ENCODE results near the gene ANKS1B.

Gene ANKS1B

GRCh38 chr12:99960311-99960710, 24.4 kb downstream of the ANKS1B start:
- no peak for DNase-seq (ENCODE audit: low read depth)

DNA sequence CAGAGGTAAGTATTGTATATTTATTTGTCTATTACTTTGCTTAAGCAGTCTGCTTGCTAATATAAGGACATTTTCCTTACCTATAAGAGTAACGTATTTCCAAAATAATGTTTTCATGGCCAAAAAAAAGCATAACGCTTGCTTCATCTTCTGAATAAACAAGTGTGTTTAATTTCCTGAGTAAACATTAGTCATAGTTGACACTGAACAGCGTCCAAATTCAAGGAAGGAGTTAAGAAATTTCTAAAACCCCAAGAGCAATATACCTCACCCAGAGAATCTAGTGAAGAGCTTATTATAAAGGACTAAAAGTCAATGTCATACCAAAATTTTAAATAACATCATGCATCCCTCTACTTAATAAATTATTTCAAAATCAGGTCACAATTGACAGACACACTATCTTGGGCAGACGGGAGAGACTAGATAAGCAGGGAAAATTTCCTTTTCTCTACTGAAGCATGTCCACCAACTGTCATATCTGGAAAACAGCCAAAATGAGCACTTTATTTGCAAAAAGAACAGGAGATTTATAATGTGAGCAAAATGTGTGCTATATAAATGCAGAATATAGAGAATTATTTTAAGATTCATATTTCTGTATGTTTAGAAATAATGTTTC, 25.1 kb downstream of the ANKS1B start:
- no peak for DNase-seq (ENCODE audit: low read depth)

- DNase-seq (ENCODE audit: low read depth), result no peak
Measured at GRCh38 chr12:99957866-99958466, 26.8 kb downstream of the ANKS1B start.

- DNase-seq (ENCODE audit: low read depth), result no peak
Measured at GRCh38 chr12:99954724-99955123, 30.0 kb downstream of the ANKS1B start.

GRCh38 chr12:99948370-99948769, 36.4 kb downstream of the ANKS1B start:
- DNase-seq (ENCODE audit: low read depth), result no peak

DNA sequence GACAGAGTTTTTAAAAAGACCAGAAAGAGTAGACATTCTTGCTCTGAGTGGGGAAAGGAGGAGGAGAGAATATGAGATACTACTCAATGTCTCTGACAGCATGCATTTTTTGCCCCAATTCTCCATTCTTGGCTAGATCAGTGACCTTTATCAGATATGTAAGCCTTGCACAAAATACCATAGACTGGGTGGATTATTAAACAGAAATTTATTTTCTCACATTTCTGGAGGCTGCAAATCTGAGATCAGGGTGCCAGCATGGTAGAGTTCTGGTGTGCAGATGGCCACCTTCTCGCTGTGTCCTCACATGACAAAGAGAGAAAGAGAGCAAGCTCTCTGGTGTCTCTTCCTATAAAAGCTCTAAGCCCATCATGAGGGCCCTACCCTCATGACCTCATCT, 38.6 kb downstream of the ANKS1B start:
- DNase-seq (ENCODE audit: low read depth), result no peak

DNA sequence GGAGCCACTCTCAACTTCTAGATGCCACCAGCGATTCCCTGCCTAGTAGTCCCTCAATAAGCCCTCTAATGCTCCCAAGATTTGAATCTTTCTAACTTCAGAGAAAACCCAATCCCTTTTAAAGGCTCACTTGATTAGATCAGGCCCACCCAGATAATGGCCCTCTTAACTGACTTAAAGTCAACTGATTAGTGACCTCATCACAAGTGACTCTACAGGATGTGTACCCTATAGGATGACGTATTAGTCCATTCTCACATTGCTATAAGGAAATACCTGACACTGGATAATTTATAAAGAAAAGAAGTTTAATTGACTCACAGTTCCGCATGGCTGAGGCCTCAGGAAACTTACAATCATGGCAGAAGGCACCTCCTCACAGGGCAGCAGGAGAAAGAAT, 49.1 kb downstream of the ANKS1B start:
- no peak for DNase-seq (ENCODE audit: low read depth)

DNA sequence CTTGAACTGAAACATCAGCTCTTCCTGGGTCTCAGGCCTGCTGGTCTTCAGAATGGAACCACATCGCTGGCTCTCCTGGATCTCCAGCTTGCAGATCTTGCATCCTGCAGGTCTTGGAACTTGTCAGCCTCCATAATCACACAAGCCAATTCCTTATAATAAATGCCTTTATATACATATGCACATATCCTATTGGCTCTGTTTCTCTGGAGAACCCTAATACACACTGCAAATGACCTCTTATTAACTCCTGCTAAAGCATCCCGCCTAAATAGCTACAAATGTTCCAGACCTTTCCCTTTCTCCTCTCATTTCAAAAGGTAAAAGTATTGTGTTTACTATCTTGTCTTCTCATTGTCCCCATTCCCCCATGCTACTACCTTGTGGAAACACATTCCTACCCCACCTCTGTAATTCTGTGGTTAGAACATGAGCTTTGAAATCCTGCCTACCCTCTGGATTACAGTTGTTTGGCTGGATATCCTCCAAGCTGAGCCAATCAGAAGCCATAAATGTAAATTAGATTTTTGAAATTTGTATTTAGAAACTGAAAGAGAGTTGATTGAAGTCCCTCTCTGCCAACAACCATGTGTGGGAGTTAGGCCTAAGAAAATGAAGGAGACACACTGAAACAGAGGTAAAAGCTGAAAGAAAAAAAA, 58.1 kb downstream of the ANKS1B start:
- DNase-seq (ENCODE audit: low read depth), result no peak

DNA sequence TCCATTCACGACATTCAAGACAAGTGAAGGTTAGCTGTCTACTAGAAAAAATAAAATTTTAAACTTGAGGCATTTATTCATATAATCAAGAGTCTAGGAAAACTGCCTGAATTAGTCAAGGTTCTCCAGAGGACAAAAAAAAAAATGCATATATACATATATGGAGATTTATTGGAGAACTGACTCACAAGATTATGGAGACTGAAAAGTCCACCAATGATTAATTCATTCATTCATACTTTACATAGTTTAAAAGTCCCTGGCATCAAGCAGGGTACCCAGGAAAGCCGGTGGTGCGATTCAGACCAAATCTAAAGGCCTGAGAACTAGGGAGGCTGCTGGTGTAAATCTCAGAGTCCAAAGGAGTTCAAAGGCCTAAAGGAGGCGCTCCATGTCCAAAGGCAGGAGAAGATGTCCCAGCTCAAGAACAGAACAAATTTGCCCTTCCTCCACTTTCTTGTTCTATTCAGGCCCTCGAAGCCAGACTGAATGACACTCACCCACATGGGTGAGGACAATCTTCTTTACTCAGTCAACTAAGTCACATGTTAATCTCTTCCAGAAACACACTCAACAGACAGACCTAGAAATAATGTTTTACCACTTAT, 64.3 kb downstream of the ANKS1B start:
- no peak for DNase-seq (ENCODE audit: low read depth)

- DNase-seq (ENCODE audit: low read depth), result no peak
Measured at GRCh38 chr12:99917711-99918402, 66.9 kb downstream of the ANKS1B start.

- no peak for DNase-seq (ENCODE audit: low read depth)
Measured at GRCh38 chr12:99916555-99916954, 68.2 kb downstream of the ANKS1B start.

DNA sequence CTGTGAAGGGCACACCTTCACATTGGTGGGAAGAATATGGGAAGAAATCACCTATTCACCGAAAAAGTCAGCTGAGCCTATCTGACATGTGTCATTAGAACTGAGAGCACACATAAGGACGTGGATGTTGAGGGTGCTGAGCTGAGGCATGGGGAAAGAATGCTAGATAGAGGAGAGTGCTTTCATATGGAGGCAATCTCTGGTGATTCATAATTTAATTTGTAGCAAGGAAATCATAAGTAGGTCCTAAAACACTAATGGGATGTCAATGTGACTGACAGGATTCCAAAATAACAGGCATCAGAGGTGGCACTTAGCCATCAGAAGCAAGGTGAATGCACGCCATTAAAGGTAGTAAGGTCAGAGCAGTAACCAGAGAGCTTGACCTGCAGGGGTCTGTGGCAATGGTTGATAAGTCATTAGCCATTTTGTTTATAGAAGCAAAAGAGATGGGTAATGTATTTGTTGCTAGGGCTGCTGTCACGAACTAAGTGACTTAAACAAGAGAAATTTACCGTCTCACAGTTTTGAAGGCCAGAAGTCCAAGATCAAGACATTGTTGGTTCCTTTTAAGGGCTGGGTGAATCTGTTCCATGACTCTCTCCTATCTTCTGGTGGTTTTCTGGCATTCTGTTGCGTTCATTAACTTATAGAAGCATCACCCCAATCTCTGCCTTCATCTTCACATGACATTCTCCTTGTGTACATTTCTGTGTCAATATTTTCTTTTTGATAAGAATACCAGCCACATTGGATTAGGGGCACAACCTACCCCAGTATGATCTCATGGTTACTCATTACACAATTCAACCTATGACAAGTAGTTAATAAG, 69.3 kb downstream of the ANKS1B start:
- DNase-seq (ENCODE audit: low read depth), result no peak

GRCh38 chr12:99914206-99914605, 70.5 kb downstream of the ANKS1B start:
- no peak for DNase-seq (ENCODE audit: low read depth)

- no peak for DNase-seq (ENCODE audit: low read depth)
Measured at GRCh38 chr12:99911967-99912366, 72.8 kb downstream of the ANKS1B start.

- no peak for DNase-seq (ENCODE audit: low read depth)
Measured at GRCh38 chr12:99911081-99911480, 73.7 kb downstream of the ANKS1B start.

GRCh38 chr12:99910342-99910741, 74.4 kb downstream of the ANKS1B start:
- DNase-seq (ENCODE audit: low read depth), result no peak

DNA sequence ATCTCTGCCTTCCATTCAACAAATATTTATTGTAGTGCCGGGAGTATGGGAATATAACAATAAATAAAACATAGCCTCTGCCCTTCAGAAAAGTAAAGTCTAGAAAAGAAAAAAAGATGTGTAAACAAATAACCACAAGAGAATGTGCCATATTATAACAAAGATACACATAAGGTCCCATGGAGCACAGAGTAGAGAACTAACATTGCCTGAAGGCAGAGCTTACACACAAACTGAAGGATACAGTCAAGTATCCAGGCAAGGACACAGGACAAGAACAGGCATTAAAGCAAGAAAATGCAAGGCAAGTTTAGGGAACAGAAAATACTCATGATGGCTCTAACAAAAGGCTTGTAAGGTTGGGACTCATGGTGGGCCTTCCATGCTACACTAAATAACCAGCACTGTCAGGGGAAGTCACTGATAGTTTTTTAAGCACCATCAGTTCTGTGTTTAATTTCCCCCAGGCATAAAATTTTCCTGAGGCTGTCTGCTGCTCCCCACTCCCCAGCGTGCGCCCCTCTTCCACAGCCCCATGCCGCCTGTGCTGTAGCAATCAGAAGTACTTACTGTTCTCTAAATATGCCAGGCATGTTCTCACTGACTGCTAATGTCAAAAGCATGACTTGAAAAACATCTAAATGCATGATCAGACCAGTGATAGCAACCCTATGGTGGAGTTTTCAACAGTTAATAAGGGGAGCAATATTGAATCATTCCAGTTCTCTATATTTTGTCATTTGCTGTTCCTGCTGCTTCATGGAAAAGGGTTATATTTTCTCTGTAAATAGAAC, 77.8 kb downstream of the ANKS1B start:
- no peak for DNase-seq (ENCODE audit: low read depth)

- DNase-seq (ENCODE audit: low read depth), result no peak
Measured at GRCh38 chr12:99901181-99901580, 83.6 kb downstream of the ANKS1B start.

GRCh38 chr12:99898645-99899044, 86.1 kb downstream of the ANKS1B start:
- no peak for DNase-seq (ENCODE audit: low read depth)

DNA sequence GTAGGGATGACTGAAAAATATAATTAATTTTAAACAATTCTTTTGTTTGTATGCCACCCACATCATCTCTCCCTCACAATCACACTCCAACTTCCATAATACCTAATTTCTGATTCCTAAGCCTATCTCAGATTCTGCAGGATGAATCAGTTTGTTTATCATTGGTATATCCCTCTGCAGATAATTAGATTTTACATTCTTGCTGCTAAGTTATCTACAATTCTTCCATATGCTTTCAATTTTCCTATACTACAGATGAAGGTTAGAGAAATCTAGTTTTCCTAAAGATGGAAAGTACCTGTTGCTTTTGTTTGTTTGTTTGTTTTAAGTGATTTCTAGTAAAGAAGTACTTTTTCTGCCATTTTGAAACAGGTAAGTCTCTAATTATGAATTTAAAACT, 105.3 kb downstream of the ANKS1B start:
- DNase-seq (ENCODE audit: low read depth), result no peak

GRCh38 chr12:99875081-99875480, 109.7 kb downstream of the ANKS1B start:
- no peak for DNase-seq (ENCODE audit: low read depth)

Data from stimulated activated CD8-positive, alpha-beta memory T cell treated with anti-CD3 and anti-CD28 coated beads, Interleukin-12 subunit alpha, Interleukin-12 subunit beta, amount 100 ng/mL, for 4 hours (primary cell).